GM12891 (cell line): ENCODE results near the gene AP5S1.

ENCODE experiments used
- PAX5 ChIP-seq: IDR thresholded peaks from 2 replicates; pipeline ENCODE4 v1.6.1; 2011; ENCODE audit warnings: low read length, moderate library complexity, mild to moderate bottlenecking; ENCODE audit not compliant: insufficient read depth, severe bottlenecking
- POLR2A ChIP-seq: IDR thresholded peaks from 2 replicates; pipeline ENCODE4 v1.6.1; 2011; ENCODE audit warnings: low read depth, low read length, control low read depth
- POLR2AphosphoS5 ChIP-seq: IDR thresholded peaks from 2 replicates; pipeline ENCODE4 v1.6.1; 2011; ENCODE audit warnings: low read depth, low read length, control low read depth
- POU2F2 ChIP-seq: IDR thresholded peaks from 2 replicates; pipeline ENCODE4 v1.6.1; 2011; ENCODE audit warnings: low read depth, mild to moderate bottlenecking, control low read depth, low read length, moderate library complexity
- SPI1 ChIP-seq: IDR thresholded peaks from 2 replicates; pipeline ENCODE4 v1.6.1; 2011; ENCODE audit warnings: low read depth, low read length, control low read depth
- TAF1 ChIP-seq: IDR thresholded peaks from 2 replicates; pipeline ENCODE4 v1.6.1; 2011; ENCODE audit warnings: low read depth, low read length, control low read depth

GRCh38 chr20:3786126-3786484 is 34.2 kb upstream of the AP5S1 start:
- TF ChIP-seq POLR2AphosphoS5 (no peak), POLR2A (no peak), TAF1 (no peak), SPI1 (no peak), POU2F2 (no peak), PAX5 (no peak)
